GM23338 (cell line): ENCODE data around the gene PRR18.

Experiments used
- CREB1 ChIP-seq: fragments of 250-450 bp; sonication (Bioruptor Pico); IDR thresholded peaks from 2 replicates; pipeline ENCODE4 v1.5.0; 2020; ENCODE audit warnings: low read depth, mild to moderate bottlenecking, moderate library complexity
- CTCF ChIP-seq, 2 experiments: fragments of 200-600 bp in 1 of 2; sonication (generic) in 1 of 2; conservative IDR thresholded peaks; 2 replicates each; pipeline versions ENCODE4 v1.5.1 to v1.6.1; 2016 to 2017; ENCODE audit warnings: antibody characterized with exemption in 2 of 2, low read depth in 2 of 2, mild to moderate bottlenecking in 2 of 2, moderate library complexity in 1 of 2
- POLR2AphosphoS5 ChIP-seq: IDR thresholded peaks from 2 replicates; pipeline ENCODE4 v1.6.1; 2016; ENCODE audit warnings: antibody characterized with exemption, low read depth
- REST ChIP-seq: IDR thresholded peaks from one replicate; pipeline ENCODE4 v1.6.1; 2018; ENCODE audit warnings: antibody characterized with exemption; ENCODE audit not compliant: unreplicated experiment
- ZNF331 ChIP-seq: fragments of 250-450 bp; sonication (Bioruptor Pico); IDR thresholded peaks from 2 replicates; pipeline ENCODE4 v1.5.0; 2020; ENCODE audit warnings: low read depth, mild to moderate bottlenecking, moderate library complexity

- TF ChIP-seq CREB1 (CRISPR knock-in tag) (no peak), POLR2AphosphoS5 (no peak), CTCF (conservative IDR thresholded peaks at IDR 0.05; ENCODE audit: low read depth in 2 of 2) (no peak), ZNF331 (CRISPR knock-in tag) (no peak), REST (no peak)
These were observed 37.4 kb downstream of the PRR18 start for GRCh38 chr6:166270706-166271375.
